ENCODE data around the gene KIAA1671. TPM values are rescaled to one million over a fixed set of nuclear protein-coding genes. Genes with fewer than 3 reads are reported as not detected.

KIAA1671 gene
- total and polyA plus RNA-seq, 2 donors (not counting 1 experiment from before 2014, with no cell fraction given), result 0.01 to 0.02 TPM

GRCh38 chr22:24989135-24989534 is 36.6 kb downstream of the KIAA1671 start:
- Mint-ChIP-seq H3K27ac (no peak overlapping the region), H3K4me3 (no peak overlapping the region), H3K9me3 (ENCODE audit: insufficient read depth) (no peaks in the 10 kb centered on the region), H3K4me1 (no peaks in the 10 kb centered on the region), H3K27me3 (peaks cover 33% of the 10 kb centered on the region)
- ChIA-PET POLR2A (no interaction called here), CTCF (no interaction called here)
- Histone ChIP-seq H3K9ac (ENCODE audit: low read length) (no peak overlapping the region), H3K4me1 (ENCODE audit: control insufficient read depth in 2 of 2, insufficient read depth in 2 of 2, low read length in 2 of 2) (no peaks in the 10 kb centered on the region), H3K4me2 (replicated peaks; ENCODE audit: low read depth, low read length, poor library complexity, severe bottlenecking) (no peak overlapping the region), H3K27me3 (replicated peaks in 1 of 4; ENCODE audit: control extremely low read depth in 1 of 4, control insufficient read depth in 3 of 4, insufficient read depth in 4 of 4, low read length in 3 of 4) (peaks cover 0 to 7% (median 1%) of the 10 kb centered on the region in 4 experiments), H3K9me3 (ENCODE audit: control extremely low read depth in 1 of 3, control insufficient read depth in 2 of 3, insufficient read depth in 1 of 3, low read length in 2 of 3) (peaks cover 0 to 12% (median 0%) of the 10 kb centered on the region in 3 donors), H3K27ac (ENCODE audit: low read length in 2 of 2) (no peak overlapping the region), H4K20me1 (ENCODE audit: control insufficient read depth, insufficient read depth, low read length, poor library complexity, severe bottlenecking) (no peaks in the 10 kb centered on the region), H2AFZ (ENCODE audit: insufficient read depth, low read depth, low read length, poor library complexity, severe bottlenecking) (no peak overlapping the region), H3K79me2 (ENCODE audit: control insufficient read depth, insufficient read depth, low read length) (no peaks in the 10 kb centered on the region), H3K36me3 (replicated peaks in 1 of 2; ENCODE audit: control extremely low read depth in 1 of 2, control insufficient read depth in 1 of 2, extremely low read depth in 1 of 2, insufficient read depth in 2 of 2, low read length in 1 of 2) (no peaks in the 10 kb centered on the region), H3K4me3 (ENCODE audit: control extremely low read depth in 1 of 5, extremely low read depth in 1 of 5, insufficient read depth in 1 of 5, low read depth in 2 of 5, low read length in 4 of 5) (no peak overlapping the region)
- DNase-seq (no peak), ATAC-seq (ENCODE audit: low read depth) (no peak)
- intact Hi-C loops (cut with micrococcal nuclease), result no loop called here
- 89% methylated on average over 2 of the region's 2 CpGs for WGBS (ENCODE audit: insufficient coverage)
- TF ChIP-seq CTCF (IDR thresholded peaks at IDR 0.05), result no peak
- no peak for TF ChIP-seq EZH2 (IDR thresholded peaks at IDR 0.05; ENCODE audit: borderline replicate concordance, insufficient read depth, low read depth, low read length, poor library complexity, severe bottlenecking)

GRCh38 chr22:24989541-24989951 is 37.0 kb downstream of the KIAA1671 start:
- Histone ChIP-seq H2AFZ (ENCODE audit: insufficient read depth, low read depth, low read length, poor library complexity, severe bottlenecking) (no peak overlapping the region), H3K79me2 (ENCODE audit: control insufficient read depth, insufficient read depth, low read length) (no peaks in the 10 kb centered on the region), H3K4me3 (ENCODE audit: control extremely low read depth in 1 of 5, extremely low read depth in 1 of 5, insufficient read depth in 1 of 5, low read depth in 2 of 5, low read length in 4 of 5) (no peak overlapping the region), H4K20me1 (ENCODE audit: control insufficient read depth, insufficient read depth, low read length, poor library complexity, severe bottlenecking) (no peaks in the 10 kb centered on the region), H3K36me3 (replicated peaks in 1 of 2; ENCODE audit: control extremely low read depth in 1 of 2, control insufficient read depth in 1 of 2, extremely low read depth in 1 of 2, insufficient read depth in 2 of 2, low read length in 1 of 2) (no peaks in the 10 kb centered on the region), H3K27me3 (replicated peaks in 1 of 4; ENCODE audit: control extremely low read depth in 1 of 4, control insufficient read depth in 3 of 4, insufficient read depth in 4 of 4, low read length in 3 of 4) (peaks cover 0 to 7% (median 1%) of the 10 kb centered on the region in 4 experiments), H3K4me1 (ENCODE audit: control insufficient read depth in 2 of 2, insufficient read depth in 2 of 2, low read length in 2 of 2) (no peaks in the 10 kb centered on the region), H3K9me3 (ENCODE audit: control extremely low read depth in 1 of 3, control insufficient read depth in 2 of 3, insufficient read depth in 1 of 3, low read length in 2 of 3) (peaks cover 0 to 12% (median 0%) of the 10 kb centered on the region in 3 donors), H3K27ac (ENCODE audit: low read length in 2 of 2) (no peak overlapping the region), H3K9ac (ENCODE audit: low read length) (no peak overlapping the region), H3K4me2 (replicated peaks; ENCODE audit: low read depth, low read length, poor library complexity, severe bottlenecking) (no peak overlapping the region)
- no CpG with 5 or more reads among the region's 5 CpGs for WGBS (ENCODE audit: insufficient coverage)
- Mint-ChIP-seq H3K27me3 (peaks cover 34% of the 10 kb centered on the region), H3K9me3 (ENCODE audit: insufficient read depth) (no peaks in the 10 kb centered on the region), H3K4me3 (no peak overlapping the region), H3K4me1 (no peaks in the 10 kb centered on the region), H3K27ac (no peak overlapping the region)
- no peak for TF ChIP-seq CTCF (IDR thresholded peaks at IDR 0.05)
- no peak for TF ChIP-seq EZH2 (IDR thresholded peaks at IDR 0.05; ENCODE audit: borderline replicate concordance, insufficient read depth, low read depth, low read length, poor library complexity, severe bottlenecking)
- intact Hi-C loops (cut with micrococcal nuclease), result no loop called here
- no peak for DNase-seq
- POLR2A ChIA-PET, result no interaction called here
- ATAC-seq (ENCODE audit: low read depth), result no peak
- CTCF ChIA-PET, result no interaction called here
